MM.1S (cell line): Measurements from ENCODE around the gene UTP4.

Experiments used
- EZH2 ChIP-seq: fragments of 300-600 bp; sonication (generic); optimal IDR thresholded peaks from 2 replicates; pipeline ENCODE3; 2017; ENCODE audit warnings: low read depth, mild to moderate bottlenecking, antibody characterized with exemption, low read length, mixed read lengths
- EZH2phosphoT487 ChIP-seq: fragments of 300-600 bp; sonication (generic); IDR thresholded peaks from 2 replicates; pipeline ENCODE4 v1.6.1; 2018; ENCODE audit warnings: antibody characterized with exemption, low read length
- TF ChIP-seq, protein P1 (sequence below): fragments of 300-600 bp; sonication (generic); IDR thresholded peaks from 2 replicates; pipeline ENCODE4 v1.5.1; 2016; ENCODE audit warnings: antibody characterized with exemption, low read length, mixed read lengths

DNA sequence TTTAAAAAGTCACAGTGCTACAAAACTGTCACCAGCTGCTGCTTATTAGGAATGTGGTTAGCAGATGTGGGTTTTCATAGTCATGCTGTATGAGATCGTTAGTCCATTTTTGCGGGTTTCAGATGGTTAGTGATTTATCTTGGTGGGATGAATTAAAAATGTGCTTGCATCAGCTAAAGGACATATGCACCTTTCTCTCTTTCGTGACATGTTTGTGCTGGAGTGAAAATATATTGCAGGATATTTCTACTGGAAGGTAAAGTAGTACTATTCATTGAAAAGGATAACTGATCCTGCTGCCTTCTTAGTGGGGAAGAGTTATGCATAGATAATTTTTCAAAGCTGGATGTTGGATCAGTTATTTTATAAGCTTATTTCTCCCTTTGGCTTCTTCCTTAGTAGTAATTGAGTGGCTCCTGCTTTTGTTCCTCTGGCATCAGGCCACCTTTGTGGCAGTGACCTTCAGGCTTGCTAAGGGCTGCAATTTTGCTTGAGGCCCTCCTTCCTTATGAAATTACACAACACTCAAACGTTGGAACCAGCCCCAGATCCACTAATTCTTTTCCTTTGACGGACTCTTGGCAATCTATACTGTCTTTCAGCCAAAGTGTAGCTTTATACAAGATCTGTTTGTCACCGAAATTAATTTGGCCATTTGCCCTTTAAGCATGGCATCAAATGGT is 47.0 kb downstream of the UTP4 start:
- no peak for TF ChIP-seq EZH2
- TF ChIP-seq, protein P1, sequence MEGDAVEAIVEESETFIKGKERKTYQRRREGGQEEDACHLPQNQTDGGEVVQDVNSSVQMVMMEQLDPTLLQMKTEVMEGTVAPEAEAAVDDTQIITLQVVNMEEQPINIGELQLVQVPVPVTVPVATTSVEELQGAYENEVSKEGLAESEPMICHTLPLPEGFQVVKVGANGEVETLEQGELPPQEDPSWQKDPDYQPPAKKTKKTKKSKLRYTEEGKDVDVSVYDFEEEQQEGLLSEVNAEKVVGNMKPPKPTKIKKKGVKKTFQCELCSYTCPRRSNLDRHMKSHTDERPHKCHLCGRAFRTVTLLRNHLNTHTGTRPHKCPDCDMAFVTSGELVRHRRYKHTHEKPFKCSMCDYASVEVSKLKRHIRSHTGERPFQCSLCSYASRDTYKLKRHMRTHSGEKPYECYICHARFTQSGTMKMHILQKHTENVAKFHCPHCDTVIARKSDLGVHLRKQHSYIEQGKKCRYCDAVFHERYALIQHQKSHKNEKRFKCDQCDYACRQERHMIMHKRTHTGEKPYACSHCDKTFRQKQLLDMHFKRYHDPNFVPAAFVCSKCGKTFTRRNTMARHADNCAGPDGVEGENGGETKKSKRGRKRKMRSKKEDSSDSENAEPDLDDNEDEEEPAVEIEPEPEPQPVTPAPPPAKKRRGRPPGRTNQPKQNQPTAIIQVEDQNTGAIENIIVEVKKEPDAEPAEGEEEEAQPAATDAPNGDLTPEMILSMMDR: no peak
- TF ChIP-seq EZH2phosphoT487: no peak
